Activated CD4-positive, alpha-beta T cell treated with anti-CD3 and anti-CD28 coated beads, Interleukin-2, amount 50 U/mL, for 1 hour (primary cell): ENCODE measurements around the gene PTPN12.

ENCODE experiments used
- DNase-seq: peaks from one replicate; pipeline ENCODE4 v3.0.0-alpha.2; 2020

PTPN12 gene

DNA sequence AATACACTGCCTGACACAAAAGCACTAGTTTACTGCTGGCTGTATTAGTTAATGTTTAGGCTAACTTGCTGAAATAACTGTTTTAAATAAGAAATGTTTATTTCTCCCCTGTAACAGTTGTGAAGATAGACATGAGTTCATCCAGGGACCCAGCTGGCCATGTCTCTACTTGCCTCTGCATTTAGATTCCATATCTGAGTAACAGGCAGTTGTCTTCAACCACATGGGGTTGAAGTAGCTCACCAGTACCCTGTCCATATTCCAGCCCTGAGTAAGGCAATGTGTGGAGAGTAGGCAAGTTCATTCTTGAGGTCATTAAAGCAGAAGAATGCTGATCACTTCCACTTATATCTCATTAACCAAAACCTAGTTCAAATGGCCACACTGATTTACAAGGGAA is 128.1 kb downstream of the PTPN12 start:
- no peak for DNase-seq

DNA sequence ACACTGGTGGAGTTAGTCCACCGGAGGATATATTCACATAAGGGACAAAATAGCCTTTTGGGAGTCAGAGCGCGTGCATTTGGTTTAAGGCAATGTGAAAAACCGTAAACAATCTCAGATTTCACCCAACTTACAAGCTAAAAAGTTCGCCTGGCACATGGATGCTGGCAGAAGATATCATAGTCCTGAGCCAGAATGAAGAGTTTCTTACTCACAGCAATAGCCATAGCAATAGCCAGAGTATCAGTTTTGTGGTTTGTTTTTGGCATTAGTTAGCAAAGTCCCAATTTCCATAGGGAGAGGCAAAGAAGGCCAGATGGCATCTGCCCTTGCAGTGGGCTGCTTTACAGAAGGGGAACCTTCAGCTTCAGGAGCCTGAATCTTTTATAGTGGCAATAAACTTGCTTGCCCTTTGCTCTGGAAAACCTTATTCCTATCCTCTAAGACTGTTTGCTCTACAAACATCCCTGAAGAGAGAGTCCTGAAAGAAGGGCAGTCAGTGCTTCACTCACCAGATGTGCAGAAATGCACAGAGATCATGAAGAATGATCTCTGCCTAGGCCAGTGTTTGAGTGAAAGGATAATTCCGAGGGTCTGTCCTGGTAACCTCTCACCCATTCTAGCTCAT is 130.5 kb downstream of the PTPN12 start:
- DNase-seq, result no peak

DNA sequence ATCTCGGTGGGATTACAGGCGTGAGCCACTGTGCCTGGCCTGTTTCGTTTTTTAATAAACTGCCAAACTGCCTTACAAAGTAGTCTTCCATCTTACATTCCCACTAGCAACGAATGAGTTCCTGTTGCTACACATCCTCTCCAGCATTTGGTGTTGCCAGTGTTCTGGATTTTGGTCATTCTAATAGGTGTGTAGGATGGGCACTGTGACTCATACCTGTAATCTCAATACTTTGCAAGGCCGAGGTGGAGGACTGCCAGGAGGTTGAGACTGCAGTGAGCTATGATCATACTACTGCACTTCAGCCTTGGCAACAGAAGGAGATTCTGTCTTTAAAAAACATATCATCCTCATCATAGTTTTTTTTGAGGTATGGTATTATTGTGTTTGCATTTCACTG is 137.8 kb downstream of the PTPN12 start:
- no peak for DNase-seq

DNA sequence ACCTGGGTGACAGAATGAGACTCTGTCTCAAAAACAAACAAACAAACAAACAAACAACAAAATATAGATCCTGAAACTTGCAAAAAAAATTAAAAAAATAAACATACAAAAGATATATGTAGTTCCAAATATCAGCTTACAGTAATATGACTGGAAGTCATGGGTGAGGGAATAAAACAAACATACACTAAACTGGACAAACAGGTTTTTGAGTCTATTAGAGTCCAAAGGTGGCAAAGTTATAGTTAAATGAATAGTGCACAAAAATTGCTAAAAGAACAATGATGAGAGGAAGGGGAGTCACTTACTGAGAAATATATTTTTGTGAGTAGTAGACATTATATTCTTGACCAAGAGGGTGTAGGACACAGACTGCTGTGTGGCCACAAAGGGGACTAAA is 142.5 kb downstream of the PTPN12 start:
- no peak for DNase-seq

DNA sequence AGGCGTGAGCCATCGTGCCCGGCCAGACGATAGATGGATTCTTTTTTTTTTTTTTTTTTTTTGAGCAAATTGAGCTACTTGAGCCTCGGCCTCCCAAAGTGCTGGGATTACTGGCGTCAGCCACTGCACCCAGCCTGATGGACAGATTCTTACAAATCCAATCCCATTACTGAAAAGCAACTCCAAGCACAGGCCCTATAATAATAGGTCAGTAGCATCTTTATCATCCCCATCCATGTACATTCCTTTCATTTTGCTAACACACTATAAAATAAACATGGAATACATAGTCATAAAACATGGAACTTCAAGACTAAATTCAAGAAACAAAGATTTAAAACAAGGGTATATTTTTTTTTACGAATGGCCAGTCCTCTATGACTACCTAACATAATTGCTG is 143.2 kb downstream of the PTPN12 start:
- DNase-seq, result no peak

DNA sequence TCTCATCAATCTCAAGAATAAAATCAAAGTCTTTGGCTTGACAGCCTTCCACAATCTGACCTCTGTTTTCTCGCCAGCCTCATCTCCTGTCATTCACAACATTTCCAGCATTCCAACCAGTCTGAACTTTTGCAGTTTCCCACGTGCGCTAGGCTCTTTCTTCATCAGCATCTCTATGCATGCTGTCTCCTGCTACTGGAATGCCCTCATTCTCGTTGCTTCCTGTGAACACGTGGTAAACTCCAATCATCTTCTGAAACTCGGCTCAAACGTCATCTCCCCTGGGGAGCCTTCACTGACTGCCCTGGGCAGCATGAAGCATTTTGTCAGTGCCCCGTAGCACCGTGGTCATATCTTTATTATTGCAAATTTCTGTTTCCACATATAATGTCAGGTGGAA is 146.9 kb downstream of the PTPN12 start:
- DNase-seq, result no peak

DNA sequence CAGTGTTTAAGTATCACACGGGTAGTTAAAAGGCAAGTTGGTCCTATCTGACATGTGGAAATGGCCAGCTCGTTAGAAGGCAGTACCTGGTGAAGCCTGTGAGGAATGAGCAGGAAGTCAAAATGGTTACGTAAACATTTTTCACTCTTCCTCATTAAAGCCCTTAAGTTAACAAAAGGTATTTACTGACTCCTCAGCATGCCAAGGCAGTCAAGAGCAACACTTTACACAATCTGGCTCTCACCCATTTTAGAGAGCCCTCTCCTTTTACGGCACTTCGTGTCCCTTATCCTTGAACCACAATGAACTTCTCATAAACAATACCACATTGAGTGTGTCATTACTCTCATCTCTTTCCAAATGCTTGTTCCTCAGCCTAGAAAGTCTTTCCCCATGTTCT is 148.1 kb downstream of the PTPN12 start:
- no peak for DNase-seq

DNA sequence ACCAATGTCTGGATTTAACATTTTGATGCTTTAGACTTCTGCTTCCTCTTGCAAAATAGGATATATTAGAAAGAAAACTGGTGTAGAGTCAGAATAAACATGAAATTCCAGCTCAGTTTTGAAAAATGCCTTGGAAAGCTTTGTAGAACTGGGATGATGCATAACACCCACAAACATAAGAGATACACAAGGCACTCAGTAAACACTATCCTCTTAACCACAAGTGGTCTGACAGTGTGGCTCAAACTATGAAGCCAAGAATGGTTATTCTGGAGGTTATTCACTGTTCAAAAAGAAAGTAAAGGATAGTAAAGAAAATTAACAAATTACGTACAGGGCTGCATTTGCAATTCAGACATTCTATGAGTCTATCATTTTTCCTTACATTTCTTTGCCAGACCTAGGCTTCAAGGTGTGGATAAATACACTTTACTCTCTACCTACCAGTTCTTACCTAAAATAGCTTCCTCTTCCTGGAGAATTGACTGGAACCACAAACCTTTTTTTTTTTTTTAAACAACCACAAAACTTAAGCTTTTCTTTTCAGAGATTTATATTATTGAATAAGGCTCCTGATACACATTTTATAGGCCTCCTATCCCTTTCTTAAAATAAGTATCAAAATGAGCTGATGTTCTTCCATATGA is 150.1 kb downstream of the PTPN12 start:
- no peak for DNase-seq

DNA sequence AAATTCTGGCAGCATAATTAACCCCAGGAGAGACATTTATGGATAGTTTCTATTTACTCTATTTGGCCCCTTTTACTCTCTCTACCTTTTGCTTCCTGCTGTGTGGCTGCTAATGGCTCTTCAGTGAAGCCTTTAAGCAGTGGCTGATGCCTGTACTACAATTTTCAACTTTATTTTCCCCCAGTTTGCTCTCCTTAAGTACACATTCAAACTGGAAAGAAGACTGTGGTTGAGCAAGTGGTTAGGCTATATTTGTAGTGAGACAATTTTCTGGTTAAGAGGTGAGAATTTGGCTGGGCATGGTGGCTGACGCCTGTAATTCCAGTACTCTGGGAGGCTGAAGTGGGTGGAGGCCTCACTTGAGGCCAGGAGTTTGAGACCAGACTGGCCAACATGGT is 150.7 kb downstream of the PTPN12 start:
- no peak for DNase-seq
